ENCODE measurements around the gene HOXA9.

- TF ChIP-seq POLR2AphosphoS5 (IDR thresholded peaks at IDR 0.05; ENCODE audit: low read depth, low read length) (no peak), POLR2A (IDR thresholded peaks at IDR 0.05; ENCODE audit: low read depth, low read length) (no peak)
Measured at GRCh38 chr7:27174874-27175625, 9.7 kb upstream of the HOXA9 start.
